GM12891 (cell line): ENCODE measurements around the gene AAR2. TPM values are rescaled to one million over a fixed set of nuclear protein-coding genes. Genes with fewer than 3 reads are reported as not detected.
A peak's percentile ranks its signal among the peaks of the same experiment; 100 is the strongest.

ENCODE experiments used
- DNase-seq: peaks from one replicate; pipeline ENCODE4 v3.0.0; 2011; ENCODE audit warnings: low spot score; ENCODE audit not compliant: insufficient read length
- FAIRE-seq: peaks from 2 replicates; lab custom pipeline; 2011; peaks lifted over from hg19 to GRCh38; lab: Jason Lieb, UNC
- PAX5 ChIP-seq: IDR thresholded peaks from 2 replicates; pipeline ENCODE4 v1.6.1; 2011; ENCODE audit warnings: low read length, moderate library complexity, mild to moderate bottlenecking; ENCODE audit not compliant: insufficient read depth, severe bottlenecking
- POLR2A ChIP-seq: IDR thresholded peaks from 2 replicates; pipeline ENCODE4 v1.6.1; 2011; ENCODE audit warnings: low read depth, low read length, control low read depth
- POLR2AphosphoS5 ChIP-seq: IDR thresholded peaks from 2 replicates; pipeline ENCODE4 v1.6.1; 2011; ENCODE audit warnings: low read depth, low read length, control low read depth
- POU2F2 ChIP-seq: IDR thresholded peaks from 2 replicates; pipeline ENCODE4 v1.6.1; 2011; ENCODE audit warnings: low read depth, mild to moderate bottlenecking, control low read depth, low read length, moderate library complexity
- SPI1 ChIP-seq: IDR thresholded peaks from 2 replicates; pipeline ENCODE4 v1.6.1; 2011; ENCODE audit warnings: low read depth, low read length, control low read depth
- TAF1 ChIP-seq: IDR thresholded peaks from 2 replicates; pipeline ENCODE4 v1.6.1; 2011; ENCODE audit warnings: low read depth, low read length, control low read depth
- polyA plus RNA-seq: library from polyadenylated mRNA; unstranded; fragments of >200 nt; gene quantifications from one replicate; pipeline ENCODE4 v1.2.1, GENCODE V29; 2012; ENCODE audit warnings: low read depth, missing spikeins, inconsistent platforms; ENCODE audit not compliant: missing spikeins

Gene AAR2
- 18.5 TPM for polyA plus RNA-seq

- TF ChIP-seq POLR2A (peak; percentile 91), SPI1 (no peak), PAX5 (peak; percentile 62), POLR2AphosphoS5 (peak; percentile 92), POU2F2 (peak; percentile 84), TAF1 (peak; percentile 97)
- FAIRE-seq (peak; percentile 86), DNase-seq (peak; percentile 66)
Measured at GRCh38 chr20:36235892-36236785, at the start of gene AAR2. Gene AAR2, plus strand, starts transcription at chr20:36236478. Its CDS starts 3,391 bp downstream, at chr20:36239869.

DNA sequence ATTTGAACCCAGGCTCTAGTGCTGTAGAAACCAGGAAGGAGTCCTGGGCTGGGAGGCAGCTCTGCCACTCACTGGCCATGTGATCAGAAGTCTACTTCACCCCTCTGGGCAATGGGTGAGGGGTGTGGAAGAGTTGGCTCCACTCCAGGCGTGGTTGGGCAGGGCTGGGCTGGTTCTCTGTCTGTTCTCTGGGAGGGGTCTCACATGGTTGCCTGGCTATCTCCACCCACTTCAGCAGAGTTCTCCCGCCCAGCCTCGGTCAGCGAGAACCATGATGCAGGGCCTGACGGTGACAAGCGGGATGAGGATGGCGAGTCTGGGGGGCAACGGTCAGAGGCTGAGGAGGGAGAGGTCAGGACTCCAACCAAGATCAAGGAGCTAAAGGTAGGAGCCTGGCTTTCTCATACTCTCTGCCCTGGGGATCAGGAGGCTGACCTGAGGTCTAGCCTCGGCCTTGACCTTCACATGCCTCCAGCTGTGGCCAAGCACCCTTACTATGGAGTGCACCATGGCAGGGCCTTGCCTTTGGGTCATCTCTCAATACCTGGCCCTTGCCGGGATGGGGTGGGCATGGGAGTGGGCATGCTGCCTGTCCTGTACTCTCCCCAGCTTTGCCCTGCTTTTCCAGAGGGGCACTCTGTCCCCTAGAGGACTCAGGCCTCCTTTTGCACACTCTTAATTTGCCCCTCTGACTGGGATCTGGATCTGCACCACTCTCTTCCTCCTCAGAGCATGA, 42.1 kb upstream of the AAR2 start:
- no peak for FAIRE-seq
- no peak for DNase-seq
- no peak for TF ChIP-seq POLR2A
- TF ChIP-seq TAF1, result no peak
- no peak for TF ChIP-seq POU2F2
- no peak for TF ChIP-seq PAX5
- TF ChIP-seq SPI1, result no peak
- no peak for TF ChIP-seq POLR2AphosphoS5

GRCh38 chr20:36196676-36197075, 39.6 kb upstream of the AAR2 start:
- no peak for DNase-seq
- FAIRE-seq, result no peak
- TF ChIP-seq PAX5 (no peak), SPI1 (no peak), POU2F2 (no peak), TAF1 (no peak), POLR2A (no peak), POLR2AphosphoS5 (no peak)

DNA sequence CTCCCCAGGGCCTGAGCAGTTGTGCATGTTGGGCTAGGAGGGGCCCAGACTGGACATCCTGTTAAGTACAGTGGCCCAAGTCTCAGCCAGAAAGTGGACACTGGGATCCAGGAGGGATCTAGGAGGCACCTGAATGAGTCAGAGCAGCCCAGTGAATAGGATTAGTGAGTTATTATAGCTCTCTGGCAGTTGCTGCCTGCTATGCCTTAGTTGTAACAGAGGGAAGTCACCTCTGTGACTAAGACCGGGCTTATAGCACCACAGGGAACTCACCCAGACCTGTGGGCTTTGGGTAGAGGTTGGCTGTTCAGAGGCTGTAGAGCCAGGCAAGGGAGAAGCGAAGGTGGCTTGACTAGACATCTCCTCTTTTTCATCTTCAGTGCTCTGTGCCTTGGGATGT, 39.0 kb upstream of the AAR2 start:
- TF ChIP-seq POLR2A (no peak), SPI1 (no peak), POLR2AphosphoS5 (no peak), PAX5 (no peak), POU2F2 (no peak), TAF1 (no peak)
- DNase-seq (no peak), FAIRE-seq (no peak)

- peak; percentile 94 for FAIRE-seq
Measured at GRCh38 chr20:36199345-36200257, 36.7 kb upstream of the AAR2 start.

DNA sequence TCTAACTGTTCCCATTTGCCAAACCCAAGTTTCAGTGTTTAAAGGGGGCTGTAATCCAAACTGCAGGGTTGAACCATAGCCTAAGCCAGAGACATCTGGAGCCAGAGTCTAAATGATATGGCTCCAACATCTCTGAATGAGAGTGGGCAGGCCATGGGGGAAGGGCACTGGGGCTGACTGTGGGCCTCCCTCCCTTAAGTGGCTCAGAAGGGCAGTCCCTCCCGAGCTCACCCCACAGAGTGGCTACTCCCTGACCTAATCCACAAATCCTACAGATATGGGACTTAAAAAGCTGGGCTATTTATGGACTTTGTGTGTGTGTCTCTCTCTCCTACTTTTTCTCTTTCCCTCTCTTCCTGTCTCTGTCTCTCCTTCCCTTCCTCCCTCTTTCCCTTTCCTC, 35.8 kb upstream of the AAR2 start:
- TF ChIP-seq TAF1 (no peak), SPI1 (no peak), POU2F2 (no peak), POLR2AphosphoS5 (no peak), PAX5 (no peak), POLR2A (no peak)
- DNase-seq (no peak), FAIRE-seq (no peak)

More at GRCh38 chr20:36199345-36200257, 36.7 kb upstream of the AAR2 start:
- no peak for TF ChIP-seq POU2F2
- TF ChIP-seq PAX5, result no peak
- TF ChIP-seq POLR2A, result no peak
- no peak for TF ChIP-seq SPI1
- TF ChIP-seq TAF1, result no peak
- no peak for TF ChIP-seq POLR2AphosphoS5
- DNase-seq, result peak; percentile 59

DNA sequence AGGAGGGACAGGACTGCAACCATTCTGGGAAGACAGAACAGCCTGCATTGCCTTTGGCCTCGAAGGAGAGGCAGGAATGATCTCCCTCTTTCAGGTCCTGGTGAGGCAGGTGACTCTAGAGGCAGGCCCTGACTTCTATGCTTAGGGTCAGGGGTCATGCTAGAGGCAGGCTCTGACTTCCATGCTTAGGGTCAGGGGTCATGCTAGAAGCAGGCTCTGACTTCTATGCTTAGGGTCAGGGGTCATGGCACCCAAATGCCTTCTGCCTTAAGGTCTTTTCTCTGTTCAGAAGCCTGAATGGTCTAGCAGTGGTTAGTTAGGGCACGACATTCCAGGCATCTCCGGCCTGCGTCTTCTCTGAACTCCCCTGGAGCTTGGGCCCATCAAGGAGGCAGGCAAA, 35.1 kb upstream of the AAR2 start:
- TF ChIP-seq POLR2A (no peak), POLR2AphosphoS5 (no peak), SPI1 (no peak), TAF1 (no peak), PAX5 (no peak), POU2F2 (no peak)
- FAIRE-seq (no peak), DNase-seq (no peak)

DNA sequence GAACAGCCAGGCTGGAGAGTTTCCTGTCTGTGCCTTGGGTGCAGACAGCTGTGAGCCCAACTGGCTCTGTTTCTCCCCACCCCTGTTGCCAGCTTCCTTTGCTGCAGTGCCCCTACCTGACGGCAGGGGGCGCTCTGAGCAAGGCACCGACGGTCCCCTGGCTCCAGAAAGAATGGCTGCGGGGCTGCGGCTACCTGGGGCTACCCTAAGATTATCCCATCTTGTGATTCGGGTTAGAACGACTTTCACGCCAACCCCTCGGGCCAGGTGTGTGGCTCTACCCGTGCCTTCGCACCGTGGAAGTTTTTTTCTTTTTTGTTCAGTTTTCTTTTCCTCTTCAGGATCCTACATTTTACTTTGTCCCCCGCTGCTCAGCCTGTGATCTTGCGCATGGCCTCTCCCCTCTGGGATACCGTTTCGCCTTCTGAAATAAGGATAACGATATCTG, 33.4 kb upstream of the AAR2 start:
- peak; percentile 93 for FAIRE-seq
- TF ChIP-seq POLR2AphosphoS5 (no peak), POLR2A (no peak)
- peak; percentile 81 for DNase-seq

- TF ChIP-seq SPI1 (no peak), POU2F2 (no peak), PAX5 (no peak), POLR2A (no peak), TAF1 (no peak), POLR2AphosphoS5 (no peak)
- no peak for DNase-seq
- FAIRE-seq, result no peak
Measured at GRCh38 chr20:36203861-36204260, 32.4 kb upstream of the AAR2 start.
